K562 (cell line): ENCODE results near the gene TANC1.

Experiments
- BDP1 ChIP-seq: IDR thresholded peaks from 3 replicates; pipeline ENCODE4 v1.6.1; 2011; ENCODE audit not compliant: insufficient read length, insufficient read depth
- CC2D1A ChIP-seq: fragments of 450-650 bp; IDR thresholded peaks from 2 replicates; pipeline ENCODE4 v1.6.1; 2017; ENCODE audit warnings: mild to moderate bottlenecking
- CEBPG ChIP-seq, 3 experiments: fragments of 200-800 bp in 1 of 3; sonication (Bioruptor generic) in 1 of 3; sonication (generic) in 1 of 3; formaldehyde crosslinking in 1 of 3; IDR thresholded peaks in 2 of 3; conservative IDR thresholded peaks in 1 of 3; 2 replicates each; pipeline versions ENCODE4 v1.6.1 to v1.8.0; 2016 to 2022; ENCODE audit warnings: missing compliant biosample characterization in 2 of 3, missing genetic modification characterization in 2 of 3, mild to moderate bottlenecking in 1 of 3, missing genetic modification reagents in 1 of 3
- FOXP1 ChIP-seq: sonication (generic); formaldehyde crosslinking; IDR thresholded peaks from 2 replicates; pipeline ENCODE4 v1.8.0; 2022; ENCODE audit warnings: mild to moderate bottlenecking, missing genetic modification reagents
- HMG20A ChIP-seq: fragments of 450-650 bp; formaldehyde crosslinking; conservative IDR thresholded peaks from 2 replicates; pipeline ENCODE4 v1.4.0; 2020; ENCODE audit warnings: mild to moderate bottlenecking, mixed read lengths
- POLR2A ChIP-seq: fragments of 450-650 bp; conservative IDR thresholded peaks from 2 replicates; pipeline ENCODE4 v1.6.1; 2016
- POLR2AphosphoS5 ChIP-seq: IDR thresholded peaks from 2 replicates; pipeline ENCODE4 v1.6.1; 2011; ENCODE audit warnings: mild to moderate bottlenecking, low read depth, low read length, moderate library complexity; ENCODE audit not compliant: control insufficient read depth, insufficient read depth
- SPI1 ChIP-seq: IDR thresholded peaks from 2 replicates; pipeline ENCODE4 v1.6.1; 2011; ENCODE audit warnings: low read depth, low read length, control low read depth, borderline replicate concordance
- TBP ChIP-seq: optimal IDR thresholded peaks from 2 replicates; pipeline ENCODE3; 2011; ENCODE audit warnings: low read depth, low read length, improper control_type of control experiment
- TEAD4 ChIP-seq, 2 experiments: sonication (generic) in 1 of 2; formaldehyde crosslinking in 1 of 2; IDR thresholded peaks; 2 replicates each; pipeline versions ENCODE4 v1.6.1 to v1.8.0; 2012 to 2022; ENCODE audit warnings: borderline replicate concordance in 1 of 2, inconsistent platforms in 1 of 2, low read length in 1 of 2, mild to moderate bottlenecking in 1 of 2, missing genetic modification reagents in 1 of 2
- ZFX ChIP-seq: sonication (generic); formaldehyde crosslinking; IDR thresholded peaks from 2 replicates; pipeline ENCODE4 v1.8.0; 2022; ENCODE audit warnings: mild to moderate bottlenecking, missing genetic modification reagents, moderate library complexity
- TF ChIP-seq, protein P1 (sequence below), 3 experiments: IDR thresholded peaks in 2 of 3; conservative IDR thresholded peaks in 1 of 3; 2 replicates each; pipeline ENCODE4 v1.5.1; 2011 to 2012; ENCODE audit warnings: low read length in 3 of 3, mild to moderate bottlenecking in 3 of 3, control low read depth in 2 of 3, improper control_type of control experiment in 1 of 3, inconsistent platforms in 1 of 3, low read depth in 1 of 3, mixed read lengths in 1 of 3, moderate library complexity in 1 of 3; ENCODE audit not compliant: insufficient read depth in 2 of 3
- TF ChIP-seq, protein P2 (sequence below), 2 experiments: fragments of 450-650 bp; formaldehyde crosslinking in 1 of 2; IDR thresholded peaks; 2 replicates each; pipeline versions ENCODE4 v1.4.0 to v1.6.1; 2014 to 2020; ENCODE audit warnings: mild to moderate bottlenecking in 2 of 2, borderline replicate concordance in 1 of 2, low read depth in 1 of 2

- TF ChIP-seq TEAD4 (IDR thresholded peaks at IDR 0.05; ENCODE audit: low read length) (no peak), TEAD4 (CRISPR knock-in tag; IDR thresholded peaks at IDR 0.05; ENCODE audit: borderline replicate concordance) (no peak), ZFX (no peak), FOXP1 (CRISPR knock-in tag) (no peak), TBP (no peak), CEBPG (CRISPR knock-in tag; IDR thresholded peaks at IDR 0.05) (no peak), CEBPG (tag; conservative IDR thresholded peaks at IDR 0.05 in 1 of 2, IDR thresholded peaks at IDR 0.05 in 1 of 2) (no peak), HMG20A (CRISPR knock-in tag) (no peak), SPI1 (no peak), POLR2A (no peak), POLR2AphosphoS5 (no peak), BDP1 (no peak), CC2D1A (no peak)
- TF ChIP-seq, protein P1, sequence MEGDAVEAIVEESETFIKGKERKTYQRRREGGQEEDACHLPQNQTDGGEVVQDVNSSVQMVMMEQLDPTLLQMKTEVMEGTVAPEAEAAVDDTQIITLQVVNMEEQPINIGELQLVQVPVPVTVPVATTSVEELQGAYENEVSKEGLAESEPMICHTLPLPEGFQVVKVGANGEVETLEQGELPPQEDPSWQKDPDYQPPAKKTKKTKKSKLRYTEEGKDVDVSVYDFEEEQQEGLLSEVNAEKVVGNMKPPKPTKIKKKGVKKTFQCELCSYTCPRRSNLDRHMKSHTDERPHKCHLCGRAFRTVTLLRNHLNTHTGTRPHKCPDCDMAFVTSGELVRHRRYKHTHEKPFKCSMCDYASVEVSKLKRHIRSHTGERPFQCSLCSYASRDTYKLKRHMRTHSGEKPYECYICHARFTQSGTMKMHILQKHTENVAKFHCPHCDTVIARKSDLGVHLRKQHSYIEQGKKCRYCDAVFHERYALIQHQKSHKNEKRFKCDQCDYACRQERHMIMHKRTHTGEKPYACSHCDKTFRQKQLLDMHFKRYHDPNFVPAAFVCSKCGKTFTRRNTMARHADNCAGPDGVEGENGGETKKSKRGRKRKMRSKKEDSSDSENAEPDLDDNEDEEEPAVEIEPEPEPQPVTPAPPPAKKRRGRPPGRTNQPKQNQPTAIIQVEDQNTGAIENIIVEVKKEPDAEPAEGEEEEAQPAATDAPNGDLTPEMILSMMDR (IDR thresholded peaks at IDR 0.05 in 2 of 3, conservative IDR thresholded peaks at IDR 0.05 in 1 of 3; ENCODE audit: insufficient read depth in 2 of 3, low read depth in 1 of 3, low read length in 3 of 3) = no peak
- TF ChIP-seq, protein P2, sequence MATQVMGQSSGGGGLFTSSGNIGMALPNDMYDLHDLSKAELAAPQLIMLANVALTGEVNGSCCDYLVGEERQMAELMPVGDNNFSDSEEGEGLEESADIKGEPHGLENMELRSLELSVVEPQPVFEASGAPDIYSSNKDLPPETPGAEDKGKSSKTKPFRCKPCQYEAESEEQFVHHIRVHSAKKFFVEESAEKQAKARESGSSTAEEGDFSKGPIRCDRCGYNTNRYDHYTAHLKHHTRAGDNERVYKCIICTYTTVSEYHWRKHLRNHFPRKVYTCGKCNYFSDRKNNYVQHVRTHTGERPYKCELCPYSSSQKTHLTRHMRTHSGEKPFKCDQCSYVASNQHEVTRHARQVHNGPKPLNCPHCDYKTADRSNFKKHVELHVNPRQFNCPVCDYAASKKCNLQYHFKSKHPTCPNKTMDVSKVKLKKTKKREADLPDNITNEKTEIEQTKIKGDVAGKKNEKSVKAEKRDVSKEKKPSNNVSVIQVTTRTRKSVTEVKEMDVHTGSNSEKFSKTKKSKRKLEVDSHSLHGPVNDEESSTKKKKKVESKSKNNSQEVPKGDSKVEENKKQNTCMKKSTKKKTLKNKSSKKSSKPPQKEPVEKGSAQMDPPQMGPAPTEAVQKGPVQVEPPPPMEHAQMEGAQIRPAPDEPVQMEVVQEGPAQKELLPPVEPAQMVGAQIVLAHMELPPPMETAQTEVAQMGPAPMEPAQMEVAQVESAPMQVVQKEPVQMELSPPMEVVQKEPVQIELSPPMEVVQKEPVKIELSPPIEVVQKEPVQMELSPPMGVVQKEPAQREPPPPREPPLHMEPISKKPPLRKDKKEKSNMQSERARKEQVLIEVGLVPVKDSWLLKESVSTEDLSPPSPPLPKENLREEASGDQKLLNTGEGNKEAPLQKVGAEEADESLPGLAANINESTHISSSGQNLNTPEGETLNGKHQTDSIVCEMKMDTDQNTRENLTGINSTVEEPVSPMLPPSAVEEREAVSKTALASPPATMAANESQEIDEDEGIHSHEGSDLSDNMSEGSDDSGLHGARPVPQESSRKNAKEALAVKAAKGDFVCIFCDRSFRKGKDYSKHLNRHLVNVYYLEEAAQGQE (IDR thresholded peaks at IDR 0.05; ENCODE audit: borderline replicate concordance) = no peak
- TF ChIP-seq, protein P2 (CRISPR knock-in tag; IDR thresholded peaks at IDR 0.05; ENCODE audit: low read depth) = no peak
Observed at GRCh38 chr2:159175927-159176326, 207.5 kb downstream of the TANC1 start.
